Endothelial cell of umbilical vein (primary cell): Measurements from ENCODE around the gene PTPRD.

Experiments used
- EZH2 ChIP-seq: IDR thresholded peaks from 2 replicates; pipeline ENCODE4 v1.6.1; 2012; ENCODE audit warnings: borderline replicate concordance, low read depth, mild to moderate bottlenecking, moderate library complexity, low read length, inconsistent platforms; ENCODE audit not compliant: severe bottlenecking
- FOS ChIP-seq: IDR thresholded peaks from 2 replicates; pipeline ENCODE4 v1.6.1; 2011; ENCODE audit warnings: mild to moderate bottlenecking, low read length, moderate library complexity, borderline replicate concordance; ENCODE audit not compliant: insufficient read depth
- GATA2 ChIP-seq: IDR thresholded peaks from 2 replicates; pipeline ENCODE4 v1.7.0; 2011; ENCODE audit warnings: low read depth, mild to moderate bottlenecking, moderate library complexity, mixed read lengths, low read length; ENCODE audit not compliant: insufficient read length, insufficient read depth
- JUN ChIP-seq: IDR thresholded peaks from 2 replicates; pipeline ENCODE4 v1.6.1; 2011; ENCODE audit warnings: borderline replicate concordance, low read depth; ENCODE audit not compliant: insufficient read length, insufficient read depth
- MYC ChIP-seq: IDR thresholded peaks from one replicate; pipeline ENCODE4 v1.6.1; 2011; ENCODE audit warnings: mild to moderate bottlenecking, low read depth, low read length
- POLR2A ChIP-seq: IDR thresholded peaks from 2 replicates; pipeline ENCODE4 v1.6.1; 2012; ENCODE audit warnings: low read depth, mild to moderate bottlenecking, control low read depth, low read length
- POLR2AphosphoS5 ChIP-seq: IDR thresholded peaks from 2 replicates; pipeline ENCODE4 v1.6.1; 2012; ENCODE audit warnings: low read depth, mild to moderate bottlenecking, control low read depth, low read length, moderate library complexity; ENCODE audit not compliant: insufficient read depth
- TF ChIP-seq, protein P1 (sequence below), 2 donors: IDR thresholded peaks; 1 replicate in 1 of 2; 2 replicates in 1 of 2; pipeline ENCODE4 v1.5.1; 2011; ENCODE audit warnings: low read length in 2 of 2, mild to moderate bottlenecking in 2 of 2, moderate library complexity in 2 of 2, control low read depth in 1 of 2, inconsistent platforms in 1 of 2, low read depth in 1 of 2; ENCODE audit not compliant: insufficient read depth in 1 of 2; ENCODE audit errors: extremely low read depth in 1 of 2
- TF ChIP-seq, protein P2 (sequence below): IDR thresholded peaks from 2 replicates; pipeline ENCODE4 v1.6.1; 2011; ENCODE audit not compliant: insufficient read depth, insufficient read length

DNA sequence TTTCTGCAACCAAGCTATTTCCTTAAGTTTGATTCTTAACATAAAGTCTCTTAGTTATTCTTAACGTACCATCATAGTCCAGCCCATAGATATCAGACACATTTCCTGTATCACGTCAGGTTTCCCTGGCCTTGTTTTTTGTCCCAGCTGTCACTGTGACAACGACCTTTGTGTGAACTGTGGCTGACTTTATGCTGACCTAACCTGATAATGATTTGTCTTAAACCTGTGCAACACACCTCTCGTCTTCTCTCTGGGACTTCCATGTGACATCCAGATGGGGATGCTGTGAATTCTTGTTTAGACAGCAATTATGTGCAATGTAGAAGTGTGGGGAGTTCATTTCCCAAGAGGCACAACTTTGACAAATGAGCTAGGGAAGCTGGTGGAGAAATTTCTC is 662.8 kb downstream of the PTPRD start:
- no peak for TF ChIP-seq FOS
- TF ChIP-seq, protein P1, sequence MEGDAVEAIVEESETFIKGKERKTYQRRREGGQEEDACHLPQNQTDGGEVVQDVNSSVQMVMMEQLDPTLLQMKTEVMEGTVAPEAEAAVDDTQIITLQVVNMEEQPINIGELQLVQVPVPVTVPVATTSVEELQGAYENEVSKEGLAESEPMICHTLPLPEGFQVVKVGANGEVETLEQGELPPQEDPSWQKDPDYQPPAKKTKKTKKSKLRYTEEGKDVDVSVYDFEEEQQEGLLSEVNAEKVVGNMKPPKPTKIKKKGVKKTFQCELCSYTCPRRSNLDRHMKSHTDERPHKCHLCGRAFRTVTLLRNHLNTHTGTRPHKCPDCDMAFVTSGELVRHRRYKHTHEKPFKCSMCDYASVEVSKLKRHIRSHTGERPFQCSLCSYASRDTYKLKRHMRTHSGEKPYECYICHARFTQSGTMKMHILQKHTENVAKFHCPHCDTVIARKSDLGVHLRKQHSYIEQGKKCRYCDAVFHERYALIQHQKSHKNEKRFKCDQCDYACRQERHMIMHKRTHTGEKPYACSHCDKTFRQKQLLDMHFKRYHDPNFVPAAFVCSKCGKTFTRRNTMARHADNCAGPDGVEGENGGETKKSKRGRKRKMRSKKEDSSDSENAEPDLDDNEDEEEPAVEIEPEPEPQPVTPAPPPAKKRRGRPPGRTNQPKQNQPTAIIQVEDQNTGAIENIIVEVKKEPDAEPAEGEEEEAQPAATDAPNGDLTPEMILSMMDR (IDR thresholded peaks at IDR 0.05; ENCODE audit: extremely low read depth in 1 of 2, insufficient read depth in 1 of 2, low read depth in 1 of 2, low read length in 2 of 2), result no peak
- no peak for TF ChIP-seq POLR2A
- no peak for TF ChIP-seq EZH2
- TF ChIP-seq, protein P2, sequence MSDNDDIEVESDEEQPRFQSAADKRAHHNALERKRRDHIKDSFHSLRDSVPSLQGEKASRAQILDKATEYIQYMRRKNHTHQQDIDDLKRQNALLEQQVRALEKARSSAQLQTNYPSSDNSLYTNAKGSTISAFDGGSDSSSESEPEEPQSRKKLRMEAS, result no peak
- no peak for TF ChIP-seq MYC
- no peak for TF ChIP-seq POLR2AphosphoS5
- no peak for TF ChIP-seq GATA2
- TF ChIP-seq JUN, result no peak
